ENCODE results near the gene PHOX2B. TPM values are rescaled to one million over a fixed set of nuclear protein-coding genes. Genes with fewer than 3 reads are reported as not detected.

The PHOX2B gene
- total RNA-seq, result not detected in 2 replicates
- not detected for polyA plus RNA-seq (2012)

DNA sequence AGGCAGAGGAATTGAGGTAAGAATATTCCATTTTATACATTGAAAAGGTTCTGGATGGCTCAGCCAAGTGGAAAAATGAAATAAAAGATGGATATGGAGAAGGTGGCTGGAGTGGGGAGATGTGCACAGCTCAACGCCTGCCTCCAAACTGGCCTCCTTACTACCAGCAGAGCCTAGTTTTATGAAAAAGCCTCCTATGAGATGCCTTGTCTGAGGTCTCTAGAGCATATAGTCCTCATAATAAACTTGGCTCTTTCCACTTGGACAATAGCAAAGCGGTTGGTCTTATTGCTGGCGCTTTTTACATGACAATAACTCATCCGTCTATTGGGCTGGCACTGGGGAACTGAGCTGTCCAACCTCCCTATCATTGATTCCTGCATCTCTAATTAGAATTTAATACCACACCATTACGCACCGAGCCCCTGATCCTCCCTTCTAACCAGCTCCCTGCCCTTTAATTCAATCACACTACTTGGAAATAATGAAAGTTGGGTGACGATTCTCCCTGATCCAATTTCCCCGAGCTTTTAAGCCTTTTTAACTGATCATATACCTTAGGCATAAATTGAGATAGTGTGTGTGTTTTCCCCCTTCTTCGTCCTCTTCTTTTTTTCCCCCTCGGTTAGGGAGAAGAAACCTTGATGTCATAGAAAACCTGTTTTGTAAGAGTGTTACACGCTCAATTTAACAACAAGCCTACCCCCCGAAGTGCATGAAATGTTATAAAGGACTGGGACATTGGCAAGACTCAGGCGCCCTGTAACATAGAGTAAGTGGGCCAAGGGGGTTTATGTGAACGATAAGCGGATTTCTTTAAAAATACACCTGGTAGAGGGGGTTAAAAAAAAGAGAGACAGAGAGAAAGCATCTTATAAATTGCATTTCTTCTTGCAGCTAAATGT, at the start of gene PHOX2B:
TSS of gene PHOX2B (minus strand) at position 155 of the 905 bp plus-strand sequence. CDS start at position 40, 115 bp downstream.
- no peak for DNase-seq (ENCODE audit: low read depth)

DNA sequence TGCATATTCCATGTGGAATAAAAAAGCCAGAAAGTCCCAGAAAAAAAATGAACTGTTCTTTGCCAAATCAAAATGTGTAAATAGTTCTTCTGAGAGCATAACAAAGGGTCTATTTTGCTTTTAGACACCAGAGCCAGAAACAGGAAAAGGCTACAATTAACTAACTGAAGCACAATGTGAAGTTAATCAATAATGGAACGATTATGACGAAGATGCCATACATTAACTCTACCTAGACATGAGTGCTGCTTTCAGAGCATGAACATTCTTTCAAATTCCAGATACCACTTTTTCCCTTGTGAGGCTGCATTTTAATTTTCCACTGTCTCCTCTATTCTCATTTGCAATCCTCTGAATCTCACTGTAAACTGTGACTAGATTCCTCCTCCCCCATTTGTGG, 48.7 kb upstream of the PHOX2B start:
- no peak for DNase-seq (ENCODE audit: low read depth)

DNA sequence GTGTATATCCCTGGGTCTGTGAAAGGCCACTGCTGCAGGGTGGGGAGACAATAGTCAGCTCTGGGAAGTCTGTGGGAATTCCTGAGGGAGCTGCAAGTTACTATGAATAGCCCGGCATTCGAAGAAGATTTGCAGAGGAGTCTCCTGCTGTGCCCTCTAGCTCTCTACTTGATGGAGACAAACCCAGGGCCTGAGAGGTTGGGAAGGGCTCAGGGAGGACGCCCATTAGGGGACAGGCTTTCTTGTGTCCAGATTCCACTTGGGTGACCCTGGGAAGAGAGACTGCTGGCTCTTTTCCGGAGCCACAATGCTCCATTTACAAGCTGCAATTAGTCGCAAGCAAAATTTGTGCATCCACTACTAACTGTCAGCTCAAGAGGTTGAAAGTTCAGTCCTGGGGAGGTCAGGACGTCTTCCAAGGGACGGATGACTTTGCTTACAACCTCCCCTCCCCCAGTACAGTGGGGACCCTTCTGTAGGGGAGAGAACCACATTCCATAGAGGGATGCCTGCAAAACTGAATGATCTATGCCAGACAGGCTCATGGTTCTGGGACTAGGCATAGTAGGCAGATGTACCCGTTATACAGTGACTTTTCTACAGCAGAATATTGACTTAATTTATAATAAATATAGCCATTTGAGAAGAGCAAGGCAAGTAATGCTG, 48.2 kb upstream of the PHOX2B start:
- DNase-seq (ENCODE audit: low read depth), result peak; percentile 82

DNA sequence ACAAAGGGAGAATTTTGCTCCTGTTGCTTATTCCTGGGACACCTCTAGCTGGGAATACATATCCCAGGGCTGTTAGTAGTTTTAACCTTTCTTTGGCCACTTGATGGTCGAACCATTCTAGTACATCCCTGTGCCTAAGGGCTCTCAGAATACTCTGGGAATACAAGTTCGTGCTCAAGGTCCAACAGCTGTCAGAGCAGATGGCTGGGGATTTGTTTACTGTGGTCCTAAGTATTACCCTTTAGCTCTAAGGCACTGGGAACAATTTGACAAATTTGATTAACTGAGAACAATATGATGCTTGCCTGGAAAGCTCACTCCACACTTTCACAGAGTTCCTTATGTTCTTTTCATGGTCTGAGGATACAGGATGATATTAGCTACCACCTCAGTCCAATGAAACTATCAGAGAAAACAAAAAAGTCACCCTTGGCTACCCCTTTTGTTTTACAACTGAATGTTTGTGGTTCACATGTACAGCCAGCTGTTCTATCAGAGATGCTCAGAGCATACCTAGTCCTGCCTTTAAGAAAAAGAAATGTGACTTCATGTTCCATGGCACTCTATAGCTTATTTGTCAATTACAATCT, 47.4 kb upstream of the PHOX2B start:
- DNase-seq (ENCODE audit: low read depth), result peak; percentile 76

DNA sequence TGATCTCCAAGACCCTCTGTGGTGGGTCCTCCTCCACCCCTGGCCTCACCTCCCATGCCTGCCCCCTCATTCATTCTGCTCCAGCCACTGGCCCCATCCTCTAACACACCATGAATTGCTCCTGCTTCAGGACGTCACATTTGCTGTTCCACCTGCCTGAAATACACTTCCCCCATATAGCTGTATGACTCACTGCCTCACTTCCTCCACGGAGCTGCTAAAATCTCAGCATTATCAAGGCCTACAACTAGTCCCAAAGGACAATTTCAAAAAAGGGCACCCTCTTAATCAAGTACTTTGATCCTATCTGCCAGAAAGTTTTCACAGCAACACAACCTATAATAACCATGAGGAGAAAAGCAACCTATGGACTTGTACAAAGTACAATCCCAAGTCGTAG, 43.6 kb upstream of the PHOX2B start:
- no peak for DNase-seq (ENCODE audit: low read depth)

DNA sequence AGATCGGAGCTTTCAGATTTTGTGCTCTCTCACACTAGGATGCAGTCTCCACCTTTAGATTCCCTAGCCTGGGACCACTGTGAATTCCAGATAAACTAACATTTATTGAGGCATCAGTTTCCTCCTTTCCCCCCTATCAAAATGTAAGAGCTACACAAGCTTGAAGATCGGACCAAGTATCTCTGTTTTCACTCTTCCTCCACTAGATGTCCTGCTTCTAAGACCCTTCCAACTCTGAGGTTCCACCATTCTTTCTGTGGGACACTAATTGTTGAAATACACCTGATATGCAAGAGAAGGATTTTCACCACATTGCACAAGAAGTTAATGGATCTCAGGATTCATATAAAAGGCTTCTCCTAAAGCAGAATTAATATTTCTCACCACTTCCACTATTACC, 43.0 kb upstream of the PHOX2B start:
- DNase-seq (ENCODE audit: low read depth), result no peak

DNA sequence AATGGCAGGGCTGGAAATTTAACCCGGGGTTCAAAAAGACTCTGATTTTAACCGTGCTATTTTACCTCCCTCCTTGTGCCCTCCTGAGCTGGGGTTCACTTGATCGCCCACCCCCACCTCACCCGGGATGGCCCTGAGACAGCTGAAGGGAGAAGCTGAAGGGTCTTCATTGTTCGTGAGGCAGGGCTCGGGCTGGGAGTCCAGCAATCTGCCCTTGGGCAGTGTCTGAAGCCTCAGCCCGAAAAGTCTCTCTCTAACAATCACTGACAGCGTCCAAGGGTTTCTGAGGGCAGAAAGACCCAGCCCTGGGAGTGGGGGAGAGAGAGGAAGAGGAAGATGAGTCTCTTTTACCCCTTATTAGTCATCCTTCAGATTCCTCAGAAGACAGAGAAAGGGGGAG, 39.4 kb upstream of the PHOX2B start:
- DNase-seq (ENCODE audit: low read depth), result no peak

DNA sequence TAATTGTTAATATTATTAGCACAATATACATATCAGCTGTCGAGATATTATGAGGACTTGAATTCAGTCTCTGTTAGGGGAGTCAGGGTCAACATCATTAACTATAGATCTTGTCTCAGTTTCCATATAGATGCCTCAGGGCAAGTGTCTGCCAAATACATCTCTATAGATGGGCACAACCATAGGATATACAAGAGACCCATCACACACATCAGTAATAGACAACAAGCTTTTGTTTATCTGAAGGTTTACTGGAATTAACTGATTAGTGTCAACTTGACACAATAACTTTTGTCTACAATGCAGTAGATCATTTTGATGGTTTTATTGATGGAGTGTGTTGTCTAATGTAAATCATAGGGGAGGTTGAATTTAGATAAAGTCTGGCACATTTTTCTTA, 37.1 kb upstream of the PHOX2B start:
- no peak for DNase-seq (ENCODE audit: low read depth)

DNA sequence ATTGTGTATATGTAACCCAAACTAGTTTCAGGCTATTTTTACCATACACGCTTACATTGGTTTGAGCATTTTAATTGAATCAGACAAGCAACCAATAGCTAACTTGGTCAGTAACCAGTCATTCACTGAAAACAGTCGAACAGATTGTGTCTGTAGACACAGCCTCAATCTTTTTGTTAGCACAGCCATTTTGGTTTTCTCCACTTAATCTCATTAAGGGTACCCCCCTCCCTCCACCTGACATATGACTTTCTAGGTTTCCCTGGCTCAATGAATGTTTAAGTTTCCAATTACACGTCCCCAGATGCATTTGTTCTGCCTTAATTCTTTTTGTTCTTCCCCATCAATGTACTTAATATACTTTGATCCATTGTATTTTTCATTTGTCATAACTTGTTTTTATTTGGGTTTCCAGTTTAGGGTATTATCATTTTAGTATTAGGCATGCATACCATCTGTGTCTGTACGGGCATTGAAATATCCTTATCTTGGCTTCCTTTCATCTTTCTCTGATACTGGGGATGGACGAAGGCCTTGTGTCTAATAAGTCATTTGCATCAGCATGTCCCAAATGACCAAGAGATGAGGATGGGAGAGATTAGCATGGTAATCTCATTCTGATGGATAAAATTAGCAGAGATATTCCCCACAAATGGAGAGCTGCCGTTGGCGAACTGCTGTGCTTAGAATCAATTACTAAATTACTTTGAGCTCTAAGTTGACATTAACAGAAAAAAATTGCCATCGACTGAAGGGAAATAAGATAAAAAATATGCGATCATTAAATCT, 35.9 kb upstream of the PHOX2B start:
- DNase-seq (ENCODE audit: low read depth), result no peak

DNA sequence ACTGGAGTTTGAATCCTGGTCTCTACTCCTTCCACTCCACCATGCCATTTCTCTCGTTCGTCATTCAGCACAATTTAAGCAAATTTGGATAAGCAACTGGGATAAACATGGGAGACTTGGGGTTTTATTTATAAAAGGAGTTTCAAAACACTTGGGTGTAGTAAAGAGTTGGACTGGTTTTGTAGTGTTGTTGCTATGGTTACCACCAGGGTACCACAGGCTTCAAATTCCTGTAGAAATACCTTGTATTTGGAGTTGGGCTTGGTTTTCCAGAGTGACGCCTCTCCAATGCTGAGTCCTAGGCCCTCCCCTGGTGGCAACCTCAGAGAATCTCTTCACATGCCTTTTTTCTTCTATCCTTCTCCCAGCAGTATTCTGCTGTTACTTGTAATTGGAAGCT, 27.9 kb upstream of the PHOX2B start:
- no peak for DNase-seq (ENCODE audit: low read depth)

DNA sequence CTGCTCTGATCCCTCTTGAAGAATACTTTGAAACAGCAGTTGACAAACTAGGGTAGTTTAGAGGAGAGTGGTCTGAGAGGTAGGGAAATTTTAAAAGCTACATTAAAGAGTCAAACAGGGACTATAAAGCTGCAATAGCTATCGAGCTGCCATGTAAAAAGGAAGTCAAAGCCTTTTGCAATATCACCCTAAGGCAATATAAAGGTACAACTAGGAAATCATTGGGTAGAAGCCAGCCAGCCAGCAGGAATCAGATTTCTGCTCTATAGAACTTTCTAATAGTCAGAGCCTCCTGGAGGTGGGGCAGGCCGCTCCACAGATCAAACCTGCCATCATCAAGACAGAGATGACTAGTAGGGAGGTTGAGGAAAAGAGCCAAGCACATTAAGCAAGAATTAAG, 15.2 kb upstream of the PHOX2B start:
- no peak for DNase-seq (ENCODE audit: low read depth)

DNA sequence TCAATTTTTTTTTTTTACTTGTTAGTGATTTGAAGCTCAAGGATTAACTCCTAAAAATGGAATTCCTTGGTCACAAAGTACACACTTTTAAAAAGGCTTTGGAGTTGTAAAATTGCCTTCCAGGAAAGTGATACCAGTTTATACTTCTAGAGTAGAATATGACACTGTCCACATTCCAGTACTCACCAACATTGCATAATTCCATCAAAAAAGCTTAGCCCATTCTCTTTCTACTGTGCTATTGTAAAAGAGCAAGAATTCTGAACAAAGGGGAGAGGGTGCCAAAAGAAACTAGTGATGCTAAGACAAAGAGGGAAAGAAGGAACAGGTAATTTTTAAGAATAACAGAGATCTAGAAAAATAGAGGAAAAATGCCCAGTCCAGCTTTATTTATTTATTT, 10.4 kb upstream of the PHOX2B start:
- DNase-seq (ENCODE audit: low read depth), result no peak

DNA sequence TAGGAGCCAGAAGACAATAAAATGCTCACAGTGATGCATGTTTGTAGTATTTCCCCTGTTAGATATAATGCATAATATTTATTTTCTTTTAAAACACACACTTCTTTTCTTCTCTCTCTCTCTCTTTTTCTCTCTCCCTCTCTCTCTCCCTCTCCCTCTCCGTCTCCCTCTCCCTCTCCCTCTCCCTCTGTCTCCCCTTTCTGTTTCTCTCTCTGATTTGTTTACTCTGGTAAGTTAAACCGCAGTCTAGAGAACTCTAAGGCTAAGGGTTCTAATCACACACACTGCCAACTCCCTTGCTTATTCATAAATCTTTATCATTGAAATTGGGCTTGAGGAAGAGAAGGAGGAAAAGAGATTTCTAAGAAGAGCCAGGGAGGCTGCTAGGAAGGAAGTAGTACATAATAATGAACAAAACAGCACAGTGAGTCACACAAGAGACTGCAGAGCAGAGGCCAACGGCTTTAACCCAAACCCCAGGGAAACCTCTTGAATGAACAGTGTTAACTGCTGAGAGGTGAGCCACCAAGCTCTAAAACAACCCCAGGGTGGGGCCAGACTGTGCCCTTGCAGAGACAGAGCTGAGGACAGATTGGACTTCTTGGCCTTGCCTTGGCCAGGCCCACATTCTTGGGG, 9.1 kb upstream of the PHOX2B start:
- no peak for DNase-seq (ENCODE audit: low read depth)

DNA sequence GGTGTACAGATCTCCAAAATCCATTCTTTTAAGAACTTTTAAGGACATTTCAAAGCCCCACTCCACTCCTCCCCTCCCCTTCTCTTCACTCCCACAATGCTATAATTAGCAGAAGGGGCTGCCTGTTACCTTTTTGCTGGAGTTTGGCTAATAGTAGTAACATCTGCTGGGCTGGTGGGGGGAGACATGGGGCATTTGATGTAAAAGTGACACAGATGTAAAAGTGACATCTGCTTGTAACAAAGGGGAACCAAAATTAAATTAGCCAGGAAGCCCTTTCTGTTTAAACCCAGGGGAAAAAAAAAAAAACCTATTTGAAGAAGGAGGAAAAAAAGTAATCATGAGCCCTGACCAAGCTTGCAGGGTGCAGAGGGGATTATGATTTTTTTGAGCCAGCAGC, 5.4 kb upstream of the PHOX2B start:
- no peak for DNase-seq (ENCODE audit: low read depth)

DNA sequence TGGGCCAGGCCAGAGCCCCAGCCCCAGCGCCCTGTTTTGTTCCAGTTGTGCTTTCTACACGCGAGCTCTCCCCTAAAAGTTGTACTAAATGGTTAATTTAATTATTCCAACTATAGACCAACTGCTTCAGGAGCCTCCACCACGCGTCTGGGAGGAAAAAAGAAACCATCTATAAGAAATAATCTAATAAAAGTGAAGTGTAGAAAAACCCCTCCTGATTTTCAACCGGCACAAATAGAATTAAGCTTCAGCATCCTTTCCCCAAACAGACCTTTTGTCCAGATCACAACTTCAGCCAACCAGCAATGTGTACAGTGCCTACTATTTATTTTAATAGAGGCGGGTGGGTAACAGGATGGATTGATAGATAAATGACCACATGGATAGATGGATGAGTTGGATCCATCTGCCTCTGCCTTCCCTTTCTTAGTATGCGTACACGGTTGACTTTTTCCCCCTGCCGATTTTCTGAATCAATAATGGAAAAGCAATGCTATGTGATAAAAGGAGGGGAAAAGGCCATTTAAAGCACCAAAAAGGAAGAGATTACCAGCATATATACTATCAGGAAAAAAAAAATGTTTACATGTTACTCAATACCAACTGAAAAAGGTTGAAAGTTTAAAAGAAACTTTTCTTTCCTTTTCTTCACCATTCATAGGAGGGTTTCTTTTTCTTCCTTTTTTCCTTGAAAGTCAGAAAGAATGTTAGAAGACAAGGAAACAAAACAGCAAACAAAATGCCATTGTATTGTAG, 3.7 kb upstream of the PHOX2B start:
- no peak for DNase-seq (ENCODE audit: low read depth)

DNA sequence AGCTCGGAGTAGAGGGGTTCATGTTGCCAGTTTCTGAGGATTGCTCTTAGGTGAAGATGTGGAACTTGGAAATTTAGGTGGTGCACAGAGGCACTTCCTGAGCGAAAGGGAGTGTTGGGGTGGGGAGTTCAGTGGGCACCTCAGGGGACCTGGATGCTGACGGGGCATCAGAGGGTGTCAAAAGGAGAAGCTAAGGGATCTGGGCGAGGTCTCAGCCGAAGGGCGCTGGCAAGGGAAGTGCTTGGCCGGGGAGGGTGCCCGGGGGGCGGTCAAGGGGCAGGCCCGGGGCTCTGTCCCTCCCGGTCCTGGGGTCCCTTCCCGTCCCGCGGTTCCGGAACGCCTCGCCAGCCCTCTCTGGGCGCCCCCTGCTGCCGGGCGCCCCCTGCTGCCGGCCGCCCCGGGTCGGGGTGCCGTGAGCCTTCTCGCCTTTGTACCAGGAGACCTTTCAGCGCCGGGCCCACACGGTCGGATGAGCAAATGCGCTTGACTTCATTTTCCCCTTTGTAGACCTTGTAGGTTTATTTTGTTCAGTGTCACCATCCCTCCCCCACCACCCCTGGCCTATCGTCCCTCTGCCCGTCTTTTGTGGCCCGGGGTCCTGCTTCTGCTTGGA, 3.0 kb upstream of the PHOX2B start:
- no peak for DNase-seq (ENCODE audit: low read depth)

DNA sequence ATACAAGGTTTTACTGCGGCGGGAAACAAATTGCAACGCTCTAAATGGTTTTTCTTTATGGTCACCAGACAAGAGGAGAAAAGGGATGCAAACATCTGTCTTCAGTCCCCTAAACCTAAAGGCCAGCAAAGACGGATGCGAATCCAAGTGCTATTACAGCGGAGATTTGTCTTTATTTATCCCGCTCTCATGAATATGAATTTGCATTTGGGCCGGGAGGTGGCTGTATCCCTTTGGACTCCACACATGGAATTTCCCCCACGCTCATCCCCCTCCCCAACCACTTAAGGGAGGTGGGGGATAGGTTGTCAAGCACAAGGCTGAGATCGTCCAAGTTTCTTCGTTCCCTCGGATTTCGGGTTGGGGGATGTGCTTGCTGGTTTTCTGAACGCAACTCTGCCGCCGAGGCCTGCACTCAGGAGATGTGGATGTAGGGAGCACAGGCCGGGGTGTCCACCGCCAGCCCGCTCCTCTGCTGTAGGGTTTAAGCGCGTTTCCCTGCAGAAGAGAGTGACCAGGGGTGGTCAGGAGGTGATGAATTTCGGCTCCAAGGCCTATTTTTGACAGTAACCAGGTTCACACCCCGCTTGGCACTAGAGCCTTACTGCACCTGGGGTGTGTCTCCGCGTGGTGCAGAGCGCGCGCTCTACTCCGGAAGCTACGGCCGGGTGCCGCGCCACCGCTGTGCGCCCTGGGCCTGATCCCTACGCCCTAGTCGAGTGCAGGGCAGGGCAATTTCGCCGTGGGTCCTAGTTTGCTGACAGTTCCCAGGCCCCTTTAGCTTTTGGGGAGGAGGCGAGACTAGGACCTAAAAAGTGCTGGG, 2.3 kb upstream of the PHOX2B start:
- DNase-seq (ENCODE audit: low read depth), result no peak

DNA sequence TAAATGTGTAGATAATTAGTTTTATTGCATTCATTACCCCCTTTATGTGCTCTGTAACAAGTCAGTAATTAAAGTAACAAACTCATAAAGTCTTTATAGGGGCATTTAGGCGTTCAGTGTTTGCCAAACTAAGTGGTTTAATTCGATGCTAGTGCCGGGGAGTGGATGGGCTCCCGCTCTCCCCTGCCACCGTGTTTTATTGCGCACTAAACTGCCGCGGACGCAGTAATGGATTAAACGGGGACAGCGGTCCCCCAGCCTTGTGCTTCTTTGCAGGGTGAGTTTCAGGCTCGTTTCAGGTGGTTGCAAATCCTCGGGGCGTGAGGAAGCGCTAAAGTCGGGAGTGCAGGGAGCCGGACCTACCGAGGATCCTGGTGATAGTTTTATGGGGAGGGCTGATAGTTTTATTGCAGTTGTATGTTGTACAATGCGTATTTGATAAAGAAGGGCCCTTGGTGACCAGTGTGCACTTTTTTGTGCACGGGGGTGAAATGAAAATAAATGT, 1.6 kb upstream of the PHOX2B start:
- DNase-seq (ENCODE audit: low read depth), result no peak

DNA sequence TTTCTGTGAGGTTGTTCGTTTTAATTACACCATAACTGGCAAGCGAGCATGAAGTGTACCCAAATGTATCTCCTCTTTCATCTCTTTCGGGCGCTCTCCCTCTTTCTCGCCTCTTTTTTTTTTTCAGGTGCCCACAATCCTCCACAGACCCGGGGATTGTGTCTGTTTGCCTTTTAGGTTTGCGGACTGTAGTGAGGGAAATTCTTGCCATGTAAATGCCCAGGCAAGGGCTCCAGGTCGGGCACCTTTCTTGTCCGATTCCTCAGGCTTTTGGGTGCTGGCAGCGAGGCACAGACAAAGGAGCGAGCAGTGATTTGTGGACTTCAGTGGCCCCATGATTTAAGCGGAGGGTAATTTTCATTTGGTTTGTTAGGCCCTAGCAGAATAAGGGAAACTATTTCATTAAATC, 1.1 kb upstream of the PHOX2B start:
- DNase-seq (ENCODE audit: low read depth), result peak; percentile 4

Measured in myocyte (in vitro differentiated cells).